K562 (cell line): ENCODE data around the gene FKBP7. TPM values are rescaled to one million over a fixed set of nuclear protein-coding genes. Genes with fewer than 3 reads are reported as not detected.

ENCODE experiments used
- ATAC-seq: fragments of 200-7000 bp; cut with Tn5 transposase; 3 replicates; pipeline ENCODE4 v1.9.1; 2020; ENCODE audit warnings: moderate library complexity
- BruUV-seq: library from RNA; stranded (reverse); fragments of 400-500 nt; replicated peaks from 2 replicates; lab custom pipeline; 2021; lab: Mats Ljungman, UMichigan
- CTCF ChIA-PET: fragments of 300-600 bp; formaldehyde crosslinking; extraction: SDS; loops from one replicate; lab custom pipeline; 2021; ENCODE audit warnings: low intra/inter-chr PET ratio; lab: Yijun Ruan, JAX
- POLR2A ChIA-PET: fragments of 300-600, 350-650 bp; sonication (Branson Sonifier 250); formaldehyde crosslinking; extraction: SDS; loops from one replicate; lab custom pipeline; 2021; ENCODE audit warnings: antibody characterized with exemption, inconsistent platforms; lab: Yijun Ruan, JAX
- DNase-seq, 4 experiments: peaks; one replicate each; pipeline versions ENCODE4 v3.0.0 to v3.0.0-alpha.2; 2011 to 2018; ENCODE audit warnings: low spot score in 3 of 4, mixed read lengths in 3 of 4; ENCODE audit errors: extremely low read depth in 1 of 4
- FAIRE-seq: peaks from 2 replicates; lab custom pipeline; 2011; peaks lifted over from hg19 to GRCh38; lab: Jason Lieb, UNC
- H2AFZ ChIP-seq: 2 replicates; pipeline ENCODE4 v1.6.0; 2011; ENCODE audit warnings: low read depth, low read length, control low read depth, inconsistent platforms
- H3K27ac ChIP-seq: fragments of 200-600 bp; 3 replicates; pipeline ENCODE4 v1.8.0; 2011; ENCODE audit warnings: low read depth, mild to moderate bottlenecking, control low read depth, inconsistent platforms, low read length, moderate library complexity, mixed read lengths; ENCODE audit errors: extremely low read depth
- H3K27me3 ChIP-seq, 2 experiments: fragments of 300-600 bp in 1 of 2; 2 replicates in 1 of 2; 3 replicates in 1 of 2; pipeline versions ENCODE4 v1.6.0 to v1.8.0; 2011; ENCODE audit warnings: inconsistent platforms in 2 of 2, low read length in 2 of 2, mild to moderate bottlenecking in 1 of 2, mixed read lengths in 1 of 2, moderate library complexity in 1 of 2; ENCODE audit not compliant: control insufficient read depth in 2 of 2, insufficient read depth in 2 of 2
- H3K36me3 ChIP-seq: fragments of 300-600 bp; 3 replicates; pipeline ENCODE4 v1.8.0; 2011; ENCODE audit warnings: mild to moderate bottlenecking, low read length, inconsistent platforms; ENCODE audit not compliant: control insufficient read depth, insufficient read depth
- H3K4me1 ChIP-seq, 2 experiments: fragments of 200-600 bp in 1 of 2; replicated peaks in 1 of 2; 2 replicates in 1 of 2; 3 replicates in 1 of 2; pipeline versions ENCODE4 v1.5.1 to v1.8.0; 2011; ENCODE audit warnings: inconsistent platforms in 2 of 2, low read length in 2 of 2, mild to moderate bottlenecking in 1 of 2, mixed read lengths in 1 of 2, moderate library complexity in 1 of 2; ENCODE audit not compliant: control insufficient read depth in 2 of 2, insufficient read depth in 2 of 2
- H3K4me2 ChIP-seq: 2 replicates; pipeline ENCODE4 v1.6.1; 2011; ENCODE audit warnings: low read length, control low read depth, inconsistent platforms, mixed read lengths; ENCODE audit not compliant: insufficient read depth
- H3K4me3 ChIP-seq: fragments of 200-600 bp; sonication (generic), shearing (Covaris generic); 2 replicates; pipeline ENCODE4 v1.5.1; 2016; ENCODE audit warnings: control low read depth, inconsistent platforms
- H3K79me2 ChIP-seq: fragments of 200-600 bp; 3 replicates; pipeline ENCODE4 v1.8.0; 2011; ENCODE audit warnings: low read length, inconsistent platforms; ENCODE audit not compliant: control insufficient read depth, insufficient read depth
- H3K9ac ChIP-seq, 2 experiments: 2 replicates each; pipeline versions ENCODE4 v1.6.0 to v1.6.1; 2011; ENCODE audit warnings: low read depth in 2 of 2, low read length in 2 of 2, control low read depth in 1 of 2, inconsistent platforms in 1 of 2, mild to moderate bottlenecking in 1 of 2, mixed read lengths in 1 of 2; ENCODE audit not compliant: insufficient read depth in 1 of 2
- H3K9me1 ChIP-seq: one replicate; pipeline ENCODE4 v1.6.0; 2011; ENCODE audit warnings: inconsistent platforms, mild to moderate bottlenecking, low read length, moderate library complexity; ENCODE audit not compliant: control insufficient read depth, insufficient read depth
- H3K9me3 ChIP-seq: replicated peaks from 2 replicates; pipeline ENCODE4 v1.5.1; 2011; ENCODE audit warnings: low read depth, low read length, inconsistent platforms; ENCODE audit not compliant: control insufficient read depth, insufficient read depth
- H4K20me1 ChIP-seq: replicated peaks from 2 replicates; pipeline ENCODE4 v1.6.1; 2011; ENCODE audit warnings: low read length, inconsistent platforms, mixed read lengths; ENCODE audit not compliant: control insufficient read depth, insufficient read depth
- BDP1 ChIP-seq: IDR thresholded peaks from 3 replicates; pipeline ENCODE4 v1.6.1; 2011; ENCODE audit not compliant: insufficient read length, insufficient read depth
- CHD2 ChIP-seq: IDR thresholded peaks from 2 replicates; pipeline ENCODE4 v1.6.1; 2011; ENCODE audit warnings: low read depth, low read length
- DPF2 ChIP-seq: fragments of 450-650 bp; IDR thresholded peaks from 2 replicates; pipeline ENCODE4 v1.6.1; 2016
- EP300 ChIP-seq: IDR thresholded peaks from 2 replicates; pipeline ENCODE4 v1.6.1; 2012; ENCODE audit warnings: low read length, improper control_type of control experiment
- FOSL1 ChIP-seq: fragments of 200-800 bp; sonication (Bioruptor generic); conservative IDR thresholded peaks from 2 replicates; pipeline ENCODE4 v1.6.1; 2016; ENCODE audit warnings: missing genetic modification characterization, missing compliant biosample characterization
- HIVEP1 ChIP-seq: fragments of 250-450 bp; sonication (Bioruptor Pico); IDR thresholded peaks from 2 replicates; pipeline ENCODE4 v1.4.0; 2020; ENCODE audit warnings: mild to moderate bottlenecking
- JUN ChIP-seq, 2 experiments: sonication (generic) in 1 of 2; formaldehyde crosslinking in 1 of 2; IDR thresholded peaks; 2 replicates each; pipeline versions ENCODE4 v1.6.1 to v1.8.0; 2012 to 2022; ENCODE audit warnings: borderline replicate concordance in 2 of 2, mild to moderate bottlenecking in 2 of 2, improper control_type of control experiment in 1 of 2, low read depth in 1 of 2, low read length in 1 of 2, missing genetic modification reagents in 1 of 2
- JUND ChIP-seq, 2 experiments: IDR thresholded peaks; 2 replicates in 1 of 2; 3 replicates in 1 of 2; pipeline ENCODE4 v1.6.1; 2011; ENCODE audit warnings: borderline replicate concordance in 2 of 2, low read depth in 2 of 2, low read length in 2 of 2, improper control_type of control experiment in 1 of 2, missing biosample characterization in 1 of 2, missing genetic modification characterization in 1 of 2, missing genetic modification reagents in 1 of 2
- TAF9B ChIP-seq: fragments of 450-650 bp; IDR thresholded peaks from 2 replicates; pipeline ENCODE4 v1.6.1; 2018; ENCODE audit warnings: mild to moderate bottlenecking; ENCODE audit not compliant: partially characterized antibody
- YY1 ChIP-seq, 3 experiments: IDR thresholded peaks; 2 replicates each; pipeline ENCODE4 v1.6.1; 2011; ENCODE audit warnings: low read length in 2 of 3, mild to moderate bottlenecking in 2 of 3, moderate library complexity in 2 of 3, borderline replicate concordance in 1 of 3, control low read depth in 1 of 3, low read depth in 1 of 3; ENCODE audit not compliant: insufficient read depth in 3 of 3, insufficient replicate concordance in 2 of 3, control insufficient read depth in 1 of 3, insufficient read length in 1 of 3; ENCODE audit errors: extremely low read depth in 1 of 3
- ZC3H8 ChIP-seq: fragments of 450-650 bp; IDR thresholded peaks from 2 replicates; pipeline ENCODE4 v1.6.1; 2017
- ZNF197 ChIP-seq: fragments of 200-800 bp; sonication (Bioruptor generic); IDR thresholded peaks from 2 replicates; pipeline ENCODE4 v1.6.1; 2016; ENCODE audit warnings: low read depth, missing genetic modification characterization, missing compliant biosample characterization
- ZNF384 ChIP-seq: IDR thresholded peaks from 2 replicates; pipeline ENCODE4 v1.6.1; 2012; ENCODE audit warnings: low read depth, low read length, improper control_type of control experiment
- ZNF707 ChIP-seq: fragments of 250-450 bp; sonication (Bioruptor Pico); conservative IDR thresholded peaks from 2 replicates; pipeline ENCODE4 v1.8.0; 2022; ENCODE audit warnings: inconsistent platforms, mild to moderate bottlenecking, moderate library complexity
- WGBS: fragments of 100-300 bp; shearing (Covaris generic); methylation state at CpG from one replicate; pipeline ENCODE4 v1.1.6; 2016; ENCODE audit warnings: low coverage, mixed read lengths; ENCODE audit not compliant: insufficient coverage; ENCODE audit errors: missing lambda C conversion rate; 5-methylcytosine and 5-hydroxymethylcytosine counted together
- in situ Hi-C: fragments of 300-500 bp; cut with MboI; formaldehyde crosslinking; loops from 4 replicates; pipeline ENCODE4 v1.15.0; 2018; ENCODE audit warnings: inconsistent platforms, mixed read lengths
- intact Hi-C: fragments of 100-400 bp; cut with micrococcal nuclease; formaldehyde crosslinking; loops from 2 replicates; pipeline ENCODE4 v1.14.2; 2022
- polyA plus RNA-seq, 8 experiments: library from polyadenylated mRNA; depleted of rRNA in 4 of 8; stranded (reverse) in 5 of 8; unstranded in 3 of 8; fragments of >200 nt; fragmentation: Nextera tagmentation in 2 of 8; fragmentation: Illumina TruSeq in 1 of 8; extraction: Ambion mirVana in 2 of 8; extraction: Trizol in 1 of 8; gene quantifications; 2 replicates each; pipeline versions ENCODE4 v1.2.1 to v1.2.3, GENCODE V29; 2011 to 2014; ENCODE audit warnings: inconsistent platforms in 1 of 8, missing spikeins in 1 of 8
- total RNA-seq, 7 experiments: library from RNA; depleted of rRNA in 6 of 7; stranded (reverse); fragments of >200 nt in 6 of 7; fragmentation: Illumina TruSeq in 2 of 7; extraction: Trizol in 2 of 7; gene quantifications; 2 replicates each; pipeline versions ENCODE4 v1.2.1 to v1.2.3, GENCODE V29; 2011 to 2021; ENCODE audit warnings: low replicate concordance in 1 of 7
- TF ChIP-seq, protein P1 (sequence below), 2 experiments: fragments of 450-650 bp in 1 of 2; sonication (generic) in 1 of 2; formaldehyde crosslinking in 1 of 2; IDR thresholded peaks in 1 of 2; conservative IDR thresholded peaks in 1 of 2; 2 replicates each; pipeline versions ENCODE4 v1.6.1 to v1.8.1; 2016 to 2023; ENCODE audit warnings: mild to moderate bottlenecking in 2 of 2, moderate library complexity in 2 of 2, inconsistent platforms in 1 of 2, missing genetic modification reagents in 1 of 2
- TF ChIP-seq, protein P2 (sequence below): sonication (generic); formaldehyde crosslinking; IDR thresholded peaks from 2 replicates; pipeline ENCODE4 v1.9.0; 2022; ENCODE audit warnings: mild to moderate bottlenecking, missing genetic modification reagents
- TF ChIP-seq, protein P3 (sequence below): sonication (generic); IDR thresholded peaks from 2 replicates; pipeline ENCODE4 v1.6.1; 2016

The FKBP7 gene
- total and polyA plus RNA-seq, 9 of the 15 experiments (the other 6 are each of a cell fraction or from before 2014, with no cell fraction given): 6.1 to 23.2 (median 19.0) TPM

DNA sequence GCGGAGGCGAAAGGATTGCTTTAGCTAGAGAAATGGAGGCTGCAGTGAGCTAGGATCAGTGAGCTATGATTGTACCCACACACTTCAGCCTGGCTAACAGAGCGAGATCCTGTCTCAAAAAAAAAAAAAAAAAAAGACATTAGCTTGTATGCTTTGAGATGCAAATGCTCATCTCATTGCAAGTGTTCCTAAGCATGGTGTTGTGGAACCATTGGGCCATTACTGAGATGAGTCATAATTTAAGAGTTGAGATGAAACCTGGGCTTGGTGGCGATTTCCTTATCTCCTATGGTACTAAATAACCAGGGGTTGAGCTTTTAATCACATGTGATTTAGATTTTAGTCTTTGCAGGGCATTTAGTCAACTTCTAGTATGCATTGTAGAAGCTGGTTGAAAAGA lies 4.0 kb upstream of the FKBP7 start:
- Histone ChIP-seq H3K36me3 (peaks cover 11% of the 10 kb centered on the region; the same call in 1 of the 3 replicates), H3K4me2 (no peak overlapping the region), H3K27me3 (no peaks in the 10 kb centered on the region), H3K79me2 (peaks cover 48% of the 10 kb centered on the region), H3K4me1 (peaks cover 23 to 26% of the 10 kb centered on the region in 2 experiments), H3K9me1 (no peaks in the 10 kb centered on the region), H3K9me3 (no peaks in the 10 kb centered on the region), H3K27ac (no peak overlapping the region), H3K9ac (no peak overlapping the region), H3K4me3 (no peak overlapping the region), H2AFZ (no peak overlapping the region), H4K20me1 (no peaks in the 10 kb centered on the region)
- in situ Hi-C loops: no loop called here
- POLR2A ChIA-PET: interaction anchor here (1.0 to 2.2 kb wide), 4 partner anchors 8 to 141 kb away, joined by 4 to 9 read pairs (median 6); partner anchors contain the start of gene PRKRA
- BruUV-seq: no TSS peak
- ATAC-seq: no peak
- intact Hi-C loops: no loop called here
- DNase-seq: peak in 2 of 4 experiments; percentile 22 to 25
- WGBS: 67% methylated on average over 3 of the region's 4 CpGs
- CTCF ChIA-PET: no interaction called here
- no peak for FAIRE-seq
- TF ChIP-seq ZC3H8: no peak
- no peak for TF ChIP-seq ZNF197
- TF ChIP-seq, protein P1, sequence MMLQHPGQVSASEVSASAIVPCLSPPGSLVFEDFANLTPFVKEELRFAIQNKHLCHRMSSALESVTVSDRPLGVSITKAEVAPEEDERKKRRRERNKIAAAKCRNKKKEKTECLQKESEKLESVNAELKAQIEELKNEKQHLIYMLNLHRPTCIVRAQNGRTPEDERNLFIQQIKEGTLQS (IDR thresholded peaks at IDR 0.05): peak; percentile 84
- TF ChIP-seq, protein P1 (CRISPR knock-in tag; conservative IDR thresholded peaks at IDR 0.05): no peak
- TF ChIP-seq JUN (IDR thresholded peaks at IDR 0.05; ENCODE audit: borderline replicate concordance, low read depth, low read length): 0 out of 2 replicates have a peak, but pooled peaks have one; percentile 27
- no peak for TF ChIP-seq JUN (CRISPR knock-in tag; IDR thresholded peaks at IDR 0.05; ENCODE audit: borderline replicate concordance)
- TF ChIP-seq ZNF707 (CRISPR knock-in tag): no peak
- no peak for TF ChIP-seq TAF9B
- no peak for TF ChIP-seq CHD2
- 0 out of 2 replicates have a peak, but pooled peaks have one; percentile 36 for TF ChIP-seq ZNF384
- TF ChIP-seq, protein P2, sequence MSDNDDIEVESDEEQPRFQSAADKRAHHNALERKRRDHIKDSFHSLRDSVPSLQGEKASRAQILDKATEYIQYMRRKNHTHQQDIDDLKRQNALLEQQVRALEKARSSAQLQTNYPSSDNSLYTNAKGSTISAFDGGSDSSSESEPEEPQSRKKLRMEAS: no peak
- no peak for TF ChIP-seq BDP1
- TF ChIP-seq, protein P3, sequence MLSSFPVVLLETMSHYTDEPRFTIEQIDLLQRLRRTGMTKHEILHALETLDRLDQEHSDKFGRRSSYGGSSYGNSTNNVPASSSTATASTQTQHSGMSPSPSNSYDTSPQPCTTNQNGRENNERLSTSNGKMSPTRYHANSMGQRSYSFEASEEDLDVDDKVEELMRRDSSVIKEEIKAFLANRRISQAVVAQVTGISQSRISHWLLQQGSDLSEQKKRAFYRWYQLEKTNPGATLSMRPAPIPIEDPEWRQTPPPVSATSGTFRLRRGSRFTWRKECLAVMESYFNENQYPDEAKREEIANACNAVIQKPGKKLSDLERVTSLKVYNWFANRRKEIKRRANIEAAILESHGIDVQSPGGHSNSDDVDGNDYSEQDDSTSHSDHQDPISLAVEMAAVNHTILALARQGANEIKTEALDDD: 0 out of 2 replicates have a peak, but pooled peaks have one; percentile 25
- peak; percentile 82 for TF ChIP-seq JUND (IDR thresholded peaks at IDR 0.05; ENCODE audit: borderline replicate concordance, low read depth, low read length)
- peak; percentile 66; the same call in 2 of the 3 replicates for TF ChIP-seq JUND (tag; IDR thresholded peaks at IDR 0.05; ENCODE audit: borderline replicate concordance, low read depth, low read length)
- TF ChIP-seq DPF2: 0 out of 2 replicates have a peak, but pooled peaks have one; percentile 53
- TF ChIP-seq YY1 (IDR thresholded peaks at IDR 0.05; ENCODE audit: borderline replicate concordance in 1 of 3, control insufficient read depth in 1 of 3, extremely low read depth in 1 of 3, insufficient read depth in 3 of 3, insufficient read length in 1 of 3, insufficient replicate concordance in 2 of 3, low read depth in 1 of 3, low read length in 2 of 3): no peak
- TF ChIP-seq FOSL1: peak; percentile 77
- no peak for TF ChIP-seq HIVEP1 (CRISPR knock-in tag)
- no peak for TF ChIP-seq EP300
